Osteocyte (in vitro differentiated cells): ENCODE results near the gene MROH8. TPM values are rescaled to one million over a fixed set of nuclear protein-coding genes. Genes with fewer than 3 reads are reported as not detected.

ENCODE experiments used
- DNase-seq: peaks from one replicate; pipeline ENCODE4 v3.0.0; 2021; ENCODE audit warnings: mixed read lengths; ENCODE audit not compliant: unreplicated experiment; ENCODE audit errors: extremely low spot score
- H3K27ac Mint-ChIP-seq: one replicate; pipeline ENCODE4 v1.8.0; 2021; ENCODE audit warnings: mild to moderate bottlenecking, mixed read lengths; ENCODE audit not compliant: unreplicated experiment
- H3K27me3 Mint-ChIP-seq: one replicate; pipeline ENCODE4 v1.8.0; 2021; ENCODE audit warnings: mixed read lengths; ENCODE audit not compliant: unreplicated experiment
- H3K36me3 Mint-ChIP-seq: one replicate; pipeline ENCODE4 v1.8.0; 2021; ENCODE audit warnings: mixed read lengths; ENCODE audit not compliant: unreplicated experiment
- H3K4me1 Mint-ChIP-seq: one replicate; pipeline ENCODE4 v1.8.0; 2021; ENCODE audit warnings: mixed read lengths; ENCODE audit not compliant: unreplicated experiment
- H3K4me3 Mint-ChIP-seq: one replicate; pipeline ENCODE4 v1.8.0; 2021; ENCODE audit warnings: mild to moderate bottlenecking, moderate library complexity, mixed read lengths; ENCODE audit not compliant: unreplicated experiment
- H3K9me3 Mint-ChIP-seq: one replicate; pipeline ENCODE4 v1.8.0; 2021; ENCODE audit warnings: mixed read lengths; ENCODE audit not compliant: unreplicated experiment
- total RNA-seq: library from RNA; stranded (reverse); gene quantifications from 2 replicates; pipeline ENCODE4 v1.2.1, GENCODE V29; 2021
- TF ChIP-seq, protein P1 (sequence below): fragments of 200-600 bp; sonication (generic); IDR thresholded peaks from 2 replicates; pipeline ENCODE4 v1.5.0; 2021; ENCODE audit warnings: antibody characterized with exemption, mild to moderate bottlenecking, moderate library complexity

Gene MROH8
- total RNA-seq, 1 donor from 2014 or later = 1.5 TPM

DNA sequence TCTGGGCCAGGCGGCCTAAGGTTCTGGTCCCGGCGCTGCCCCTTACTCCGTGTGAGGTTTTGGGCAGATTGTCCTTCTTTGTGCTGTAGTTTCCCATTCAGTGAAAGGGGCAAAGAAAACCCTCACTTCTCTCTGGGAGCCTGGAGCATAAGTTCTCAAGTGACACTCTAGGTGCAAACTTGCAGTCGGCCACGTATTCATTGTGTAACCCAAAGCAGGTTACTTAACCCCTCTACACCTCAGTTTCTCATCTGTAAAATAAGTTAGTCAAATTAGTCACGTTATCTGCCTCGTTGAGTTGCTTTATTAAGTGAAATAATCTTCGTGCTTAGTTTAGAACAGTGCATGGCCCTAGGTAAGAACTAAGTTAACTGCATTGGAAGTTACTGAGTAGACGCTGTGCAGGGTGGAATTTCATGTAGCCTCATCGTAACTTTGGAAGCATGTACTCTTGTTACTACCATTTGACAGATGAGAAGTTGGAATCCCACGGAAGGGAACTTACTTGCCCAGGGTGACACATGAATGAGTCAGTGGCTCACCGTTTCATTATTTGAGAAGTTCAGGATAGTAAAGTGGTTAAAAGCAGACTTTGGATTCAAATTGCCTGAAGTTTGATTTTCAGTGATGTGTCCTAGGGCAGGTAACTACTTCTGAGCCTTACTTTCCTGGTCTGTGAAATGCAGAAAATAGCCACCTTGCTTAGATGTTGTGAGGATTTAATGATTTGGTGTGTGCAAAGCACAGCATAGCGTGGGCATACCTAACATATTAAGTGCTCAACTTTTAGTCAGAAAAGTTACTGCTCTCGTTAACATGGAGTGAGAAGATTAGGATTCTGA lies 556 bp upstream of the MROH8 start:
- peak overlapping the region; percentile 95 for H3K4me3 Mint-ChIP-seq
- no peak for DNase-seq
- no peaks in the 10 kb centered on the region for H3K27me3 Mint-ChIP-seq
- H3K9me3 Mint-ChIP-seq = no peaks in the 10 kb centered on the region
- peaks cover 26% of the 10 kb centered on the region for H3K4me1 Mint-ChIP-seq
- H3K27ac Mint-ChIP-seq = peak overlapping the region; percentile 99
- H3K36me3 Mint-ChIP-seq = peaks cover 10% of the 10 kb centered on the region
- TF ChIP-seq, protein P1, sequence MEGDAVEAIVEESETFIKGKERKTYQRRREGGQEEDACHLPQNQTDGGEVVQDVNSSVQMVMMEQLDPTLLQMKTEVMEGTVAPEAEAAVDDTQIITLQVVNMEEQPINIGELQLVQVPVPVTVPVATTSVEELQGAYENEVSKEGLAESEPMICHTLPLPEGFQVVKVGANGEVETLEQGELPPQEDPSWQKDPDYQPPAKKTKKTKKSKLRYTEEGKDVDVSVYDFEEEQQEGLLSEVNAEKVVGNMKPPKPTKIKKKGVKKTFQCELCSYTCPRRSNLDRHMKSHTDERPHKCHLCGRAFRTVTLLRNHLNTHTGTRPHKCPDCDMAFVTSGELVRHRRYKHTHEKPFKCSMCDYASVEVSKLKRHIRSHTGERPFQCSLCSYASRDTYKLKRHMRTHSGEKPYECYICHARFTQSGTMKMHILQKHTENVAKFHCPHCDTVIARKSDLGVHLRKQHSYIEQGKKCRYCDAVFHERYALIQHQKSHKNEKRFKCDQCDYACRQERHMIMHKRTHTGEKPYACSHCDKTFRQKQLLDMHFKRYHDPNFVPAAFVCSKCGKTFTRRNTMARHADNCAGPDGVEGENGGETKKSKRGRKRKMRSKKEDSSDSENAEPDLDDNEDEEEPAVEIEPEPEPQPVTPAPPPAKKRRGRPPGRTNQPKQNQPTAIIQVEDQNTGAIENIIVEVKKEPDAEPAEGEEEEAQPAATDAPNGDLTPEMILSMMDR = no peak

- H3K27ac Mint-ChIP-seq = no peak overlapping the region
- no peak overlapping the region for H3K4me3 Mint-ChIP-seq
- H3K9me3 Mint-ChIP-seq = no peaks in the 10 kb centered on the region
- H3K36me3 Mint-ChIP-seq = peaks cover 2% of the 10 kb centered on the region
- TF ChIP-seq, protein P1 = no peak
- no peak for DNase-seq
- peaks cover under 1% of the 10 kb centered on the region for H3K4me1 Mint-ChIP-seq
- no peaks in the 10 kb centered on the region for H3K27me3 Mint-ChIP-seq
Observed at GRCh38 chr20:37172836-37173235, 6.5 kb downstream of the MROH8 start.

DNA sequence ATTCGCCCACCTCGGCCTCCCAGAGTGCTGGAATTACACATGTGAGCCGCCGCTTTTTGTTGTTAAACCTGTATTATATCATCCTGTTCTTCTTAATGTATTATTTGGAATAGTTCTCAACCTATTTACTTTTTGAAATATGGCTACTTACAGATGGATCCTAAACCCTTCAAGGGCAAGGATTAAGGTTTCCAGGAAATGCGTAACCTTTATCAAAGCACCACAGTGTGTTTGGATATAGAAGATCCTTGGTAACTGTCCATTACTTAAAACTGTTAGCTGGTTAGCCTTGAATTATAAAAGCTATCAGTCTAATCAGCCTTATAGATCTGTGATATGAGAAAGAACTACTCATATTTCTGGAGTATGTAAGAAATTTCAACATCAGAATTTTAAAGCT lies 12.5 kb downstream of the MROH8 start:
- peaks cover 2% of the 10 kb centered on the region for H3K27me3 Mint-ChIP-seq
- no peak overlapping the region for H3K4me3 Mint-ChIP-seq
- H3K36me3 Mint-ChIP-seq = peaks cover 4% of the 10 kb centered on the region
- TF ChIP-seq, protein P1 = no peak
- no peak overlapping the region for H3K27ac Mint-ChIP-seq
- H3K4me1 Mint-ChIP-seq = no peaks in the 10 kb centered on the region
- no peaks in the 10 kb centered on the region for H3K9me3 Mint-ChIP-seq
- DNase-seq = no peak

DNA sequence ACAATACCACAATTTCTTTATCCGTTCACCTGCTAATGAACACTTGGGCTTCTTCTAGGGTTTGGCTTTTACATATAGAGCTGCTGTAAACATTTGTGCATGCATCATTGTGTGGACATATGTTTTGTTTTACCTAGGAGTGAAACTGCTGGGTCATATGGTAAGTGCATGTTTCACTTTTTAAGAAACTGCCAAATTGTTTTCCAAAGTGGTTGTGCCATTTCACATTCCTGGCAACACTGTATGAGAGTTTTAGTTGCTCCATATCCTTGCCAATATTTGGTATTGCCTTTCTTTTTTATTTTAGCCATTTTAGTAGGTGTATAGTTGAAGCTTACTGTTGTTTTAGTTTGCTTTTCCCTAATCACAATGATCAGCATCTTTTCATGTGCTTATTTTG lies 14.3 kb downstream of the MROH8 start:
- no peak for DNase-seq
- H3K4me1 Mint-ChIP-seq = no peaks in the 10 kb centered on the region
- H3K27ac Mint-ChIP-seq = no peak overlapping the region
- TF ChIP-seq, protein P1 = no peak
- no peak overlapping the region for H3K4me3 Mint-ChIP-seq
- no peaks in the 10 kb centered on the region for H3K9me3 Mint-ChIP-seq
- peaks cover 4% of the 10 kb centered on the region for H3K36me3 Mint-ChIP-seq
- H3K27me3 Mint-ChIP-seq = peaks cover 2% of the 10 kb centered on the region

- no peaks in the 10 kb centered on the region for H3K9me3 Mint-ChIP-seq
- peaks cover 2% of the 10 kb centered on the region for H3K27me3 Mint-ChIP-seq
- no peaks in the 10 kb centered on the region for H3K4me1 Mint-ChIP-seq
- H3K36me3 Mint-ChIP-seq = peaks cover 4% of the 10 kb centered on the region
- H3K4me3 Mint-ChIP-seq = no peak overlapping the region
- no peak for DNase-seq
- TF ChIP-seq, protein P1 = no peak
- H3K27ac Mint-ChIP-seq = no peak overlapping the region
Observed at GRCh38 chr20:37163832-37164554, 15.4 kb downstream of the MROH8 start.
